Measurements from ENCODE around the gene PDE4A.
"Not testable (repeated sequence)": the region's sequence is repeated elsewhere in the genome, so short reads cannot be mapped to it uniquely, and the experiment has no call there.

Gene PDE4A

DNA sequence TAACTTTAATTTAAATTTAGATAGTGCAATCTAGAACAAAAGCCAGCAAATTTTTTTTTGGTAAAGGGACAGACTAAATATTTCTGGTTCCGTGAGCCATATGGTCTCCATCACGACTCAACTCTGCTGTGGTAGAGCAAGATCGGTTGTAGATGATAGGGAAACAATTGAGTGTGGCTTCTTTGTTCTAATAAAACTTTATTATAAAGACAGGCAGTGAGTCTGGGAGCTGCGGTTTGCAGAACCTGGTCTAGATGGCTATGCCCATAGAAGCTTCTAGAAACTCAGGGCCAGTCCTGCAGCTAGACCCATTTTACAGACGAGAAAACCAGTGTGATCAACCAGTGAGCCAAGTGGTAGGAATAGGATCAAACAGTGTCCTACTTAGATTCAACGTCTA lies 28.2 kb upstream of the PDE4A start:
- H3K4me3 ChIP-seq (ENCODE audit: low read depth, low read length): no peak overlapping the region
- CTCF ChIA-PET: interaction anchor here (0.9 to 41.8 kb wide), 12 partner anchors 10 to 462 kb away, joined by 3 to 1180 read pairs (median 6); partner anchors contain the start of genes CDC37, ICAM1, RAVER1 and TYK2
- DNase-seq (ENCODE audit: low read depth, low spot score): no peak
- POLR2A ChIA-PET: interaction anchor here (0.6 kb wide), 1 partner anchor 21 kb away, joined by 3 read pairs; no protein-coding TSS in a partner anchor
- no peak for TF ChIP-seq CTCF (IDR thresholded peaks at IDR 0.05; ENCODE audit: insufficient read depth, low read length, missing control alignments)

DNA sequence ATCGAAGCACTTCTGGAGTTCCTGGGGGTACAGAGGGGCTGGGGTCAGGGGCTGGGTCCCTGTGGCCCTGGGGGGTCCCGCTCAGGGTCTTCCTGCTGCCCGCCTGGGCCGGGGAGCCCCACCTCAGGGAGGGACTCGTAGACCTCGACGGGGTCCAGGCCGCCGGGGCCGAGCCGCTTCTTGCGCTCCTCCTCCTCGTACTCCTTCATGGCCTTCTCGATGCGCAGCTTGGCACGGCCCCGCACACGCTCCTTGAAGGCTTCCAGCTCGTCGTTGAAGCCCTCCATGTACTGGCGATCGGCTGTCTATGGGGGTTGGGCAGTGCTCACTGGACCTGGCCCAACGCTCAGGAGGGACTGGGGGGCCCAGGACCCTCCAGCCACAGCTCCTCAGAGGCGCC lies 27.2 kb upstream of the PDE4A start:
- H3K4me3 ChIP-seq (ENCODE audit: low read depth, low read length): no peak overlapping the region
- ChIA-PET CTCF (interaction anchor here (0.6 to 41.8 kb wide), 6 partner anchors 9 to 130 kb away, joined by 3 to 1180 read pairs (median 26); partner anchors contain the start of genes CDC37, ICAM1 and TYK2), POLR2A (no interaction called here)
- TF ChIP-seq CTCF (IDR thresholded peaks at IDR 0.05; ENCODE audit: insufficient read depth, low read length, missing control alignments): no peak
- no peak for DNase-seq (ENCODE audit: low read depth, low spot score)

- ChIA-PET CTCF (interaction anchor here (1.0 to 41.8 kb wide), 2 partner anchors 21 to 132 kb away, joined by 3 to 1180 read pairs; partner anchors contain the start of gene ICAM1), POLR2A (no interaction called here)
- TF ChIP-seq CTCF (IDR thresholded peaks at IDR 0.05; ENCODE audit: insufficient read depth, low read length, missing control alignments): no peak
- DNase-seq (ENCODE audit: low read depth, low spot score): no peak
- no peak overlapping the region for H3K4me3 ChIP-seq (ENCODE audit: low read depth, low read length)
Measured at GRCh38 chr19:10395003-10395402, 25.3 kb upstream of the PDE4A start.

DNA sequence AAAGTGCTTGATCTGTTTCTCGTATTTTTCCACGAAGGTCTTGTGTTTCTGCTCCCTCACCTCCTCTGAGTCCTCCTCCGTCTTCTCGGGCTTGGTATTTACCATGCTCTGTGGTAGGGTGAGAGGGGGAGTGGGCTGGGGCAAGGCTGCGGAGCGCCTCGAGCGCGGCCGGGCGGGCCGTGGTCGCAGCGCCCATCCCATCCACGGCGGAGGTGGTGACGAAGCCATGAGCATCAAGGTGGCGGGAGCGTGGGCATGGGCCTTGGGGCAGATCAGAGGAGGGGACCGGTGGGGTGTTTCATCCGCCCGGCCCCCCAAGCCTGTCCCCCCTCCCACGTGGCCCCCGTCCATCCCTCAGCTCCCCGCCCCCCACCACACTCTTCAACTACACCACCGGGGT lies 24.9 kb upstream of the PDE4A start:
- no peak for TF ChIP-seq CTCF (IDR thresholded peaks at IDR 0.05; ENCODE audit: insufficient read depth, low read length, missing control alignments)
- POLR2A ChIA-PET: no interaction called here
- CTCF ChIA-PET: interaction anchor here (1.0 to 41.8 kb wide), 2 partner anchors 21 to 133 kb away, joined by 3 to 1180 read pairs; partner anchors contain the start of gene ICAM1
- H3K4me3 ChIP-seq (ENCODE audit: low read depth, low read length): no peak overlapping the region
- no peak for DNase-seq (ENCODE audit: low read depth, low spot score)

- no peak for DNase-seq (ENCODE audit: low read depth, low spot score)
Measured at GRCh38 chr19:10395917-10396316, 24.4 kb upstream of the PDE4A start.

DNA sequence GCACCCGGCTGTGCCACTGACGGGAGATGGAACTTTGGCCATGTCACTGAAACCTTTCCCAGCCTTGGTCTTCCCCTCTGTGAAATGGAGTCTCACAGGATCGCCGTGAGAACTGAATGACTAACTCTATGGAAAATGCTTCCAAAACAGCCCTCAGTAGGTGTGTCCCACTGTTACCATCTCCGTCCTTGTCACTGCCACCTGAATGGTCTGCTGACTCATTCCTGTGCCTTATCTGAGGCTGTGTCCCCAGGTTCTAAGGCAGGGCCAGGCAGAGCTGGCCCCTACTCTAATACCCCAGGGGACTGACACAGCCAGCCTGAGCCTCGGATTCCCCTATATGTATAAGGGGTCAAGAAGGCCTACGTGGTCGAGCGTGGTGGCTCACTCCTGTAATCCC lies 21.5 kb upstream of the PDE4A start:
- ChIA-PET CTCF (interaction anchor here (0.8 to 41.8 kb wide), 6 partner anchors 7 to 136 kb away, joined by 3 to 1180 read pairs (median 18); partner anchors contain the start of genes ICAM1 and TYK2), POLR2A (no interaction called here)
- H3K4me3 ChIP-seq (ENCODE audit: low read depth, low read length): no peak overlapping the region
- DNase-seq (ENCODE audit: low read depth, low spot score): no peak
- no peak for TF ChIP-seq CTCF (IDR thresholded peaks at IDR 0.05; ENCODE audit: insufficient read depth, low read length, missing control alignments)

More at GRCh38 chr19:10395917-10396316, 24.4 kb upstream of the PDE4A start:
- ChIA-PET POLR2A (no interaction called here), CTCF (interaction anchor here (41.8 kb wide), 1 partner anchor 133 kb away, joined by 1180 read pairs; the partner anchor contains the start of gene ICAM1)
- no peak for TF ChIP-seq CTCF (IDR thresholded peaks at IDR 0.05; ENCODE audit: insufficient read depth, low read length, missing control alignments)
- no peak overlapping the region for H3K4me3 ChIP-seq (ENCODE audit: low read depth, low read length)

- not testable (repeated sequence) for DNase-seq (ENCODE audit: low read depth, low spot score); H3K4me3 ChIP-seq (ENCODE audit: low read depth, low read length)
- ChIA-PET POLR2A (interaction anchor here (0.8 kb wide), 1 partner anchor 9 kb away, joined by 3 read pairs; no protein-coding TSS in a partner anchor), CTCF (interaction anchor here (0.8 to 41.8 kb wide), 6 partner anchors 8 to 137 kb away, joined by 3 to 1180 read pairs (median 18); partner anchors contain the start of genes ICAM1 and TYK2)
Measured at GRCh38 chr19:10399340-10399739, 21.0 kb upstream of the PDE4A start.

Measured in AG04449 (cell line).